K562 (cell line): ENCODE results near the gene RIC3.

Experiments
- CCNT2 ChIP-seq: IDR thresholded peaks from 2 replicates; pipeline ENCODE4 v1.6.1; 2011; ENCODE audit warnings: borderline replicate concordance, low read depth, mild to moderate bottlenecking, moderate library complexity, mixed read lengths, low read length; ENCODE audit not compliant: insufficient read length; ENCODE audit errors: extremely low read depth
- TARDBP ChIP-seq: fragments of 450-650 bp; IDR thresholded peaks from 2 replicates; pipeline ENCODE4 v1.6.1; 2016
- TF ChIP-seq, protein P1 (sequence below), 3 experiments: IDR thresholded peaks in 2 of 3; conservative IDR thresholded peaks in 1 of 3; 2 replicates each; pipeline ENCODE4 v1.5.1; 2011 to 2012; ENCODE audit warnings: low read length in 3 of 3, mild to moderate bottlenecking in 3 of 3, control low read depth in 2 of 3, improper control_type of control experiment in 1 of 3, inconsistent platforms in 1 of 3, low read depth in 1 of 3, mixed read lengths in 1 of 3, moderate library complexity in 1 of 3; ENCODE audit not compliant: insufficient read depth in 2 of 3
- TF ChIP-seq, protein P2 (sequence below): fragments of 450-650 bp; IDR thresholded peaks from 2 replicates; pipeline ENCODE4 v1.6.1; 2014; ENCODE audit warnings: low read depth, mild to moderate bottlenecking, moderate library complexity, borderline replicate concordance
- TF ChIP-seq, protein P3 (sequence below): fragments of 450-650 bp; IDR thresholded peaks from 2 replicates; pipeline ENCODE4 v1.6.1; 2017; ENCODE audit warnings: mild to moderate bottlenecking, moderate library complexity
- TF ChIP-seq, protein P4 (sequence below): sonication (generic); formaldehyde crosslinking; IDR thresholded peaks from 2 replicates; pipeline ENCODE4 v1.5.0; 2020; ENCODE audit warnings: missing genetic modification reagents
- TF ChIP-seq, protein P5 (sequence below): sonication (generic); formaldehyde crosslinking; IDR thresholded peaks from 2 replicates; pipeline ENCODE4 v1.9.0; 2022; ENCODE audit warnings: mild to moderate bottlenecking, missing genetic modification reagents
- TF ChIP-seq, protein P6 (sequence below): IDR thresholded peaks from 2 replicates; pipeline ENCODE4 v1.6.1; 2014; ENCODE audit warnings: antibody characterized with exemption

DNA sequence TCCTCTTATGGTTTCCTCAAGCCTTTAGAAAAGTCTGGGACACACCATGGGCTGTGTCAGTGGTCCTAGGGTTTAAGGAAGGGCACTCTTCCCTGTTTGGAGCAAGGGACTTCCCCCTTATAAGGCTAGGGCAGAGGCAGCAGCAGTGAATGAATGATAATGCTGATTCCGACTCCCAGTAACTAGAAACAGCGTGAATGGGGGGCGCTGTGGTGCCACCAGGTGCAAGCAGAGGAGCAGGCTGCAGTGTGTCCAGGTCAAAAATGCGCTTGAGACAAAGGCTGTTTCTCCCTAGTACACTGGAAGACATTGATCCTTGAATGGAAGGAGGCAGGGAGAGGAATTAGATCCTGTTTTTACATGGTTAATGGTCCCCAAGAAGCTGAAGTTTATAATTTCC, 11.6 kb upstream of the RIC3 start:
- TF ChIP-seq, protein P1, sequence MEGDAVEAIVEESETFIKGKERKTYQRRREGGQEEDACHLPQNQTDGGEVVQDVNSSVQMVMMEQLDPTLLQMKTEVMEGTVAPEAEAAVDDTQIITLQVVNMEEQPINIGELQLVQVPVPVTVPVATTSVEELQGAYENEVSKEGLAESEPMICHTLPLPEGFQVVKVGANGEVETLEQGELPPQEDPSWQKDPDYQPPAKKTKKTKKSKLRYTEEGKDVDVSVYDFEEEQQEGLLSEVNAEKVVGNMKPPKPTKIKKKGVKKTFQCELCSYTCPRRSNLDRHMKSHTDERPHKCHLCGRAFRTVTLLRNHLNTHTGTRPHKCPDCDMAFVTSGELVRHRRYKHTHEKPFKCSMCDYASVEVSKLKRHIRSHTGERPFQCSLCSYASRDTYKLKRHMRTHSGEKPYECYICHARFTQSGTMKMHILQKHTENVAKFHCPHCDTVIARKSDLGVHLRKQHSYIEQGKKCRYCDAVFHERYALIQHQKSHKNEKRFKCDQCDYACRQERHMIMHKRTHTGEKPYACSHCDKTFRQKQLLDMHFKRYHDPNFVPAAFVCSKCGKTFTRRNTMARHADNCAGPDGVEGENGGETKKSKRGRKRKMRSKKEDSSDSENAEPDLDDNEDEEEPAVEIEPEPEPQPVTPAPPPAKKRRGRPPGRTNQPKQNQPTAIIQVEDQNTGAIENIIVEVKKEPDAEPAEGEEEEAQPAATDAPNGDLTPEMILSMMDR (IDR thresholded peaks at IDR 0.05 in 2 of 3, conservative IDR thresholded peaks at IDR 0.05 in 1 of 3; ENCODE audit: insufficient read depth in 2 of 3, low read depth in 1 of 3, low read length in 3 of 3): no peak
- TF ChIP-seq, protein P2, sequence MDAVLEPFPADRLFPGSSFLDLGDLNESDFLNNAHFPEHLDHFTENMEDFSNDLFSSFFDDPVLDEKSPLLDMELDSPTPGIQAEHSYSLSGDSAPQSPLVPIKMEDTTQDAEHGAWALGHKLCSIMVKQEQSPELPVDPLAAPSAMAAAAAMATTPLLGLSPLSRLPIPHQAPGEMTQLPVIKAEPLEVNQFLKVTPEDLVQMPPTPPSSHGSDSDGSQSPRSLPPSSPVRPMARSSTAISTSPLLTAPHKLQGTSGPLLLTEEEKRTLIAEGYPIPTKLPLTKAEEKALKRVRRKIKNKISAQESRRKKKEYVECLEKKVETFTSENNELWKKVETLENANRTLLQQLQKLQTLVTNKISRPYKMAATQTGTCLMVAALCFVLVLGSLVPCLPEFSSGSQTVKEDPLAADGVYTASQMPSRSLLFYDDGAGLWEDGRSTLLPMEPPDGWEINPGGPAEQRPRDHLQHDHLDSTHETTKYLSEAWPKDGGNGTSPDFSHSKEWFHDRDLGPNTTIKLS: no peak
- TF ChIP-seq, protein P3, sequence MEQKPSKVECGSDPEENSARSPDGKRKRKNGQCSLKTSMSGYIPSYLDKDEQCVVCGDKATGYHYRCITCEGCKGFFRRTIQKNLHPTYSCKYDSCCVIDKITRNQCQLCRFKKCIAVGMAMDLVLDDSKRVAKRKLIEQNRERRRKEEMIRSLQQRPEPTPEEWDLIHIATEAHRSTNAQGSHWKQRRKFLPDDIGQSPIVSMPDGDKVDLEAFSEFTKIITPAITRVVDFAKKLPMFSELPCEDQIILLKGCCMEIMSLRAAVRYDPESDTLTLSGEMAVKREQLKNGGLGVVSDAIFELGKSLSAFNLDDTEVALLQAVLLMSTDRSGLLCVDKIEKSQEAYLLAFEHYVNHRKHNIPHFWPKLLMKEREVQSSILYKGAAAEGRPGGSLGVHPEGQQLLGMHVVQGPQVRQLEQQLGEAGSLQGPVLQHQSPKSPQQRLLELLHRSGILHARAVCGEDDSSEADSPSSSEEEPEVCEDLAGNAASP: no peak
- TF ChIP-seq, protein P4, sequence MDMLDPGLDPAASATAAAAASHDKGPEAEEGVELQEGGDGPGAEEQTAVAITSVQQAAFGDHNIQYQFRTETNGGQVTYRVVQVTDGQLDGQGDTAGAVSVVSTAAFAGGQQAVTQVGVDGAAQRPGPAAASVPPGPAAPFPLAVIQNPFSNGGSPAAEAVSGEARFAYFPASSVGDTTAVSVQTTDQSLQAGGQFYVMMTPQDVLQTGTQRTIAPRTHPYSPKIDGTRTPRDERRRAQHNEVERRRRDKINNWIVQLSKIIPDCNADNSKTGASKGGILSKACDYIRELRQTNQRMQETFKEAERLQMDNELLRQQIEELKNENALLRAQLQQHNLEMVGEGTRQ: no peak
- no peak for TF ChIP-seq CCNT2
- TF ChIP-seq, protein P5, sequence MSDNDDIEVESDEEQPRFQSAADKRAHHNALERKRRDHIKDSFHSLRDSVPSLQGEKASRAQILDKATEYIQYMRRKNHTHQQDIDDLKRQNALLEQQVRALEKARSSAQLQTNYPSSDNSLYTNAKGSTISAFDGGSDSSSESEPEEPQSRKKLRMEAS (CRISPR knock-in tag): no peak
- no peak for TF ChIP-seq TARDBP
- TF ChIP-seq, protein P6, sequence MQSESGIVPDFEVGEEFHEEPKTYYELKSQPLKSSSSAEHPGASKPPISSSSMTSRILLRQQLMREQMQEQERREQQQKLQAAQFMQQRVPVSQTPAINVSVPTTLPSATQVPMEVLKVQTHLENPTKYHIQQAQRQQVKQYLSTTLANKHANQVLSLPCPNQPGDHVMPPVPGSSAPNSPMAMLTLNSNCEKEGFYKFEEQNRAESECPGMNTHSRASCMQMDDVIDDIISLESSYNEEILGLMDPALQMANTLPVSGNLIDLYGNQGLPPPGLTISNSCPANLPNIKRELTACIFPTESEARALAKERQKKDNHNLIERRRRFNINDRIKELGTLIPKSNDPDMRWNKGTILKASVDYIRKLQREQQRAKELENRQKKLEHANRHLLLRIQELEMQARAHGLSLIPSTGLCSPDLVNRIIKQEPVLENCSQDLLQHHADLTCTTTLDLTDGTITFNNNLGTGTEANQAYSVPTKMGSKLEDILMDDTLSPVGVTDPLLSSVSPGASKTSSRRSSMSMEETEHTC: no peak
